GM21360 (cell line): ENCODE data around the gene TEX28.
"Not testable (repeated sequence)": the region's sequence is repeated elsewhere in the genome, so short reads cannot be mapped to it uniquely, and the experiment has no call there.

Source experiments
- ATAC-seq: cut with Tn5 transposase; IDR thresholded peaks from one replicate; pipeline ENCODE4 v1.9.1; 2021; ENCODE audit warnings: mild to moderate bottlenecking, moderate library complexity; ENCODE audit not compliant: unreplicated experiment

The TEX28 gene

GRCh38 chrX:154294791-154295574 is at the start of gene TEX28:
Gene TEX28, minus strand, starts transcription at chrX:154295124. Its CDS starts 3,007 bp downstream, at chrX:154292117.
- ATAC-seq: no peak

- peak; percentile 31 for ATAC-seq
These were observed 48.7 kb upstream of the TEX28 start for GRCh38 chrX:154343620-154344019.

GRCh38 chrX:154343063-154343462 is 48.1 kb upstream of the TEX28 start:
- ATAC-seq: not testable (repeated sequence)

- ATAC-seq: peak; percentile 59
These were observed 46.7 kb upstream of the TEX28 start for GRCh38 chrX:154341399-154342298.

GRCh38 chrX:154334496-154334895 is 39.6 kb upstream of the TEX28 start:
- ATAC-seq: no peak

- ATAC-seq: no peak
These were observed 38.9 kb upstream of the TEX28 start for GRCh38 chrX:154333837-154334271.

GRCh38 chrX:154333116-154333515 is 38.2 kb upstream of the TEX28 start:
- ATAC-seq: no peak

- no peak for ATAC-seq
These were observed 37.6 kb upstream of the TEX28 start for GRCh38 chrX:154332561-154332960.

- no peak for ATAC-seq
These were observed 34.4 kb upstream of the TEX28 start for GRCh38 chrX:154329294-154329693.

- no peak for ATAC-seq
These were observed 33.7 kb upstream of the TEX28 start for GRCh38 chrX:154328646-154329045.

GRCh38 chrX:154327038-154327820 is 32.3 kb upstream of the TEX28 start:
- no peak for ATAC-seq

GRCh38 chrX:154325541-154325940 is 30.6 kb upstream of the TEX28 start:
- ATAC-seq: no peak

GRCh38 chrX:154323537-154323936 is 28.6 kb upstream of the TEX28 start:
- ATAC-seq: no peak

GRCh38 chrX:154322890-154323289 is 28.0 kb upstream of the TEX28 start:
- no peak for ATAC-seq

- no peak for ATAC-seq
These were observed 26.7 kb upstream of the TEX28 start for GRCh38 chrX:154321594-154321993.

- ATAC-seq: no peak
These were observed 26.2 kb upstream of the TEX28 start for GRCh38 chrX:154321152-154321551.

- ATAC-seq: no peak
These were observed 25.5 kb upstream of the TEX28 start for GRCh38 chrX:154320406-154320805.

- no peak for ATAC-seq
These were observed 22.6 kb upstream of the TEX28 start for GRCh38 chrX:154317391-154317995.

GRCh38 chrX:154315416-154315815 is 20.5 kb upstream of the TEX28 start:
- ATAC-seq: no peak

- ATAC-seq: no peak
These were observed 18.2 kb upstream of the TEX28 start for GRCh38 chrX:154313147-154313546.

GRCh38 chrX:154312116-154312515 is 17.2 kb upstream of the TEX28 start:
- ATAC-seq: no peak
